AG10803 (cell line): ENCODE measurements around the gene CENPI.

Experiments
- DNase-seq: peaks from one replicate; pipeline ENCODE4 v3.0.0; 2010; ENCODE audit warnings: low read depth
- H3K4me3 ChIP-seq: 2 replicates; pipeline ENCODE4 v1.5.1; 2011; ENCODE audit warnings: mild to moderate bottlenecking, low read length, control low read depth
- CTCF ChIP-seq: conservative IDR thresholded peaks from 2 replicates; pipeline ENCODE4 v1.5.1; 2011; ENCODE audit warnings: mild to moderate bottlenecking, low read length, control low read depth, inconsistent platforms

The CENPI gene

DNA sequence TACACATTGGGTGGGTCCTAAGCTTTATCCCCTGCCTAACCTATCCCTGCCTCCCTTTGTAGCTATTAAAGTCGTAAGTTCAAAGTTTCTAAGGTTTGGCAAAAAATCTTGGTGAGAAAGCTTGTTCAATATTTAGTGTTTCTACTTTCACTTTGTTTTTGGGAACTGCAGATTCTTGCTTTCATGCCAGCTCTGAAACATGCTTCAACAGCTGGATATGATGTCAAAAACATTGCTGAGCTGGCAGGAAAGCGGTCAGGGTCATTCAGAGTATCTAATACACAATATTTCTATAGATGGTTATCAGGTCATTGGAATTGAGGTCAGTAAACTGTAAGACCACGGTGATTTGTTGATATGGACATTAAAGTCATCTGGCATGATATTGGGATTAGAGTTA is 19.7 kb downstream of the CENPI start:
- DNase-seq, result peak; percentile 57
- no peak overlapping the region for H3K4me3 ChIP-seq
- no peak for TF ChIP-seq CTCF

DNA sequence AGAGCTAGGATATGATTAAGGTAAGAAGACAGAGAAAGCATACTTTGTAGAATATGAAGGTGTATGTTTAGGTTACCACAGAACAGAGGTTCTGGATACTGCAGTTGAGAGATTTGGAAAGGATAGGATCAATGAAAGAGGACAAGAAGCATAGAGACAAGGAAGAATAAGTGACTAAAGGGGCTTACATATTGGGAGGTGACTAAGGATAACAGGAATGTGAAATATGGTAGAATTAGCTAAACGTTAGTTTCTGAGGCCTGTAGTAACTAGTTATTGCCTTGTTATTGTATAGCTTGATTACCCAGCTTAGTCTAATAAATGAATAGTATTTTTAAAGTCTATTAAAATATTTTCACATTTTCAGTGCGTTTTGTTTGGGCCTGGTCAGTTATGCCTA is 38.2 kb downstream of the CENPI start:
- peak; percentile 15 for DNase-seq
- no peak for TF ChIP-seq CTCF
- no peak overlapping the region for H3K4me3 ChIP-seq
